HG02798 (cell line): ENCODE measurements around the gene FAS.

Experiments used
- ATAC-seq: cut with Tn5 transposase; IDR thresholded peaks from one replicate; pipeline ENCODE4 v1.9.1; 2021; ENCODE audit warnings: mild to moderate bottlenecking; ENCODE audit not compliant: unreplicated experiment, poor library complexity

The FAS gene

DNA sequence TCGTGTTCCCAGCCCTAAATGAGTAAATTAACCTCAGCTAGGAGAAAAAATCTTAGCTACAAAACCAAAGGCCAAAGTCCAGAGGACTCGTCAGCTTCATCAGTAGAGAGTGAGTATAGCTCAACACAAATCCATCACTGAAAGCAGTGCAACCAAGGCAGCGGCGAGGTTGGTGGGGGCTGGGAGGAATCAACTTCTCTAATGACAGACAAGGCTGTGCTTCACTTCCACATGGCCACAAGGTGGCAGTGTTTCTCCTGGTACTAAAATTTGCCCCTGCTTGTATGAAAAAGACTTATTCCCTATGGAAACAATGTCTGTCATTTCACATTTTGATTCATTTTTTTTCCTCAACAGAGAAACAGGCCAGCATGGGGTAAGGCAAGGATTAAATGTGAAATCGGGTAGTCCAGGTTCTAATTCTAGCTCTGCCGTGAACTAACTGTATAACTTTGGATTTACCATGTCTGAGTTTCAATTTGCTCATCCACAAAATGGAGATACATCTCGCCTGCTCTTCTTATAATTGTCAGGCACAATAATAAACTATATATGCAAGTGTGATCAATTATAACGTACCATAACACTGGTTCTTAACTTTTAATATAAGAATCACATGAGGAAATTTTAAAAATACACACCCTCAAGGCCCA is 39.3 kb downstream of the FAS start:
- ATAC-seq: peak; percentile 44

- no peak for ATAC-seq
Observed at GRCh38 chr10:89030791-89031190, 40.2 kb downstream of the FAS start.

DNA sequence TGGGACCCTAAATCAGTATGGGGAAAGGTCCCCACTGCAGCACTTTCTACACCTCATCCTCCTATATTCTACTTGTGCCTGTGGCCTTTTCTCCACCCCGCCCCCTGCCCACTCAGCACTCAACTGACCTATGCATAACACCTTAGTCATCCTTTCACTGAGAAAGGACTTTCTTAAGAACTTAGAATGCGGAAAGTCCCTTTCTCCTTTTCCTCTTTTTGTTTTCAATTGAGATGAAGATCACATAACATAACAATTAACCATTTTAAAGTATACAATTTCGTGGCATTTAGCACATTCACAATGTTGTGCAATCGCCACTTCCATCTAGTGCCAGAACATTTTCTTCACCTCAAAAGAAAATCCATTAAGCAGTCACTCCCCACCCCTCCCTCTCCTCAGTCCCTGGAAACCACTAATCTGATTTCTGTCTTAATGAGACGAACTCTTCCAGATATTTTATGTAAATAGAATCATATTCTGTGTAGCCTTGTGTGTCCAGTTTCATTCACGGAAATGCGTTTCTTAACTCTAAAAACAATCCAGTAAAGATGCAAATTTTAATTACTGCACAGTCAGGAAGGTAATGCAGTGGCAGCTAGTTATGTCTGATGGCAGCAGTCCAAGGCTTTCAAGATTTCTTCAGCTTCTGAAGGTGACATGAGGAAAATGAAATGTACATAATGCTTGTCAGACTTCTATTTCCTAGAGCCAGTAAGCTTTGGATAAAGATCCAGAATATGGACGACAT is 41.7 kb downstream of the FAS start:
- ATAC-seq: peak; percentile 68

- ATAC-seq: no peak
Observed at GRCh38 chr10:89035461-89035860, 44.9 kb downstream of the FAS start.

- no peak for ATAC-seq
Observed at GRCh38 chr10:89037096-89037495, 46.5 kb downstream of the FAS start.

DNA sequence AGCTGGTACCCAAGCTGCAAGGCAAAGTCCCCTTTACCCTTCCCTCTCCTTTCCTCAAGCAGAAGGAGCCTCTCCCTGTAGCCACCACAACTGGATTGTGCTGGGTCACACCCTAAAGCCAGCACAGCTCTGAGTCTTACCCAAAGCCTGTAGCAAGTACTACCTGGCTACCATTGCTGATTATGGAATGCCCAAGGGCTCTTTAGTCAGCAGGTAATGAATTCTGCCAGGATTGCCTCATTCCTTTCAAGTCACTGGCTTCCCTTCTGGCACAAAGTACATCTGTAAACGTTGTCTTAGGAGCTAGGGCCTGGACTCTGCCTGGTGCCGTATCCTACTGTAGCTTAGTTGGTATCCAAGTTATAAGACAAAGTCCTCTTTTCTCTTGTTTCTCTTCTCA is 52.0 kb downstream of the FAS start:
- no peak for ATAC-seq

DNA sequence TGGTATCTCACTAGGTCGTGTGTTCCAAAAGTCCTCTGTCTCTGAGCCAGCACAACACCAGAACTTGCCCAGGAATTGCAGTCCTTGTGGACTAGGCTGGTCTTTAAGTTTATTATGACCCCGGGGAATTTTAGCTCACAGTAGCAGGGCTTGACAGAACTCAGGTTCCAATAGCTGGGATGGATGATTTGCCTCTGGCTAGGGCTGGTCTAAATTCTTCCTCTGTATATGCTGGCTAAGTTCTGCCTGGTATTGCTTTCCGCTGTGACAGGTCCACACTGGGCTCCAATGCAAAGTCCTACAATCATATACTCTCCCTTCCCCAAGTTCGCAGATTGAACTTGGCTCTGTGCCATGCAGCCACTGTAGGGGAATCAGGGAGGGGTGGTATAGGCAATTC is 52.5 kb downstream of the FAS start:
- ATAC-seq: no peak

GRCh38 chr10:89047397-89047796 is 56.8 kb downstream of the FAS start:
- ATAC-seq: no peak

DNA sequence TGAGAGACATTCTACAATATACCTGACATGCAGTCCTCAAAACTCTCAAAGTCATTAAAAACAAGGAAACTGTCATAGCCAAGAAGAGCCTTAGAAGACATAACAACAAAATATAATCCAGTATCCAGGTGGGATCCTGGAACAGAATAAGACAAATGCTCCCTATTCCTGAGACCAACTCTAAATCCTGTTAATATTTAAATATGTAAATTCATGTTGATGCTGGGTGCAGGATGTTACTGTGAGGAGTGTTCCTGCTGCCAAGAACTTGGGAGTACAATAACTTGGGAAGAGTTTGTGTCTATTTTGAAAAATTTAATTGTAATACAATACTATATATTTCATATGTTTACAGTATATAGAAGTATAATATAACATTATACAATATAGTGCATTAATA is 61.0 kb downstream of the FAS start:
- no peak for ATAC-seq

DNA sequence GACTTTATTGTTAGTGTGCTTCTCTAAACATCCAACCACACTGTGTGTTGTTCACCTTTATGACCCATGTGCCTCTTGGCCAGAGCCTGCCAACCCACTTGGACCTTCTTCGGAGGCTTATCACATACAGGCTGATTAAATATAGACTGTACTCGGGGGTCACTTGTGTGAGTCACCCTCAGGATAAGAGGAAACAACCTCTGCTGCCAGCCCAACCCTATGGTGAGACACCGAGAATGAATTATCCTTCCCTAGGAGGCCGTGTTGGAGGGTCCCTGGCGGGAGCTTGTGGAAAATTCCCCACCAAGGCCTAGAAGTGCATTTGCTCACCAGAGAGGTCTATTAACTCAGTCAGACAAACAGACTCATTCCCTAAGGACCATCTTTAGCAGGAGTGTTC is 63.0 kb downstream of the FAS start:
- ATAC-seq: no peak

DNA sequence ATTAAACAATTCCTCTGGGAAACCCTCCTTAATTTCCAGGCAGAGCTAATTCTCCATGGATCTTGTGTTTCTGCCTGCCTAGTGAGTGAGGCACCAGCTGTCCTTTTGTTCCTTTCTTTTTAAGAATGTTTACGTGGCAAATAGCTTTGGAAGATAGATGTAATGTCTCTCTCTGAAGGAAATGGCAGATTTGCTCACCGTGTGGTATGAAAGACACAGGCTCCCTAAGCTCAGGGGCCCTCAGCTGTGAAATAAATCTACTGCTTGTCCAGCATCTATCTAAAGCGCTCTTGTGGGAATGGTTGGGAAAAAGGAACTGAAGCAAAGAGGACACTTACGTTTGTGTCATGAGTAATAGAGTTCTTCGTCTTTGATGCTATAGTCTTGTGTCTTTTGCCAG is 64.6 kb downstream of the FAS start:
- ATAC-seq: no peak

- ATAC-seq: no peak
Observed at GRCh38 chr10:89062861-89063260, 72.3 kb downstream of the FAS start.

DNA sequence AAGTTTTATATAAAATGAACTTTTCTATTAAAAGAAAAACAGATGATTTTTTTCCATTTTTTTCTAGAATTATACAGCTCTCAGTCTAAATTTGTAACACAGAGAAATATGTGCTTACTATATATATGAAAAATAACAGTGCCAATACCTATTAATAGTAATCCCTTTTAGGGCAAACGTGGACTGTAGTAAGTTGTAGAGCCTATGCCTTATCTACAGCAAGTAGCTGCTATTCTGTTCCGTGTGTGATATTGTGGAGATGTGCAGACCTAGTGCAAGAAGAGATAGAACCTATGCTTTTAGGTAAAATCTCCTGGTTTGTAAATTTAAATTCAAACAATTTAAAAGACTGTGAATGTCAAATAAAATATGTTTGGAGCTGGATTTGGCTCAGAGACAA is 72.9 kb downstream of the FAS start:
- no peak for ATAC-seq

GRCh38 chr10:89064748-89065147 is 74.2 kb downstream of the FAS start:
- ATAC-seq: no peak
